ENCODE data around the gene CEMIP. TPM values are rescaled to one million over a fixed set of nuclear protein-coding genes. Genes with fewer than 3 reads are reported as not detected.

The CEMIP gene
- polyA plus RNA-seq, 2 of the 4 experiments (the other 2 are of a cell fraction) = 0.54 to 0.84 TPM

DNA sequence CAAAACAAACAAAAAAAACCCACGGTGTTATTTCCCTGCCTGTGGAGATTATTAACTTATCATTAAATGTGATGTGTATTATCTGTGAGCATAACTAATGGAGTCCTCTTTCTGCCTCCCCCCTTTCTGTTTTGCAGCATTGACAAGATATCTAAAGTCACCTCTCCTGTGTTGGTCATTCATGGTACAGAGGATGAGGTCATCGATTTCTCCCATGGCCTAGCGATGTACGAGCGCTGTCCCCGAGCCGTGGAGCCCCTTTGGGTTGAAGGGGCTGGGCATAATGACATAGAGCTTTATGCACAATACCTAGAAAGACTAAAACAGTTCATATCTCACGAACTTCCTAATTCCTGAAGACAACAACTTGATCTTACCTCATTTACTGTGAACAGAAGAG, 25.2 kb upstream of the CEMIP start (continued):
- TF ChIP-seq, protein P1, sequence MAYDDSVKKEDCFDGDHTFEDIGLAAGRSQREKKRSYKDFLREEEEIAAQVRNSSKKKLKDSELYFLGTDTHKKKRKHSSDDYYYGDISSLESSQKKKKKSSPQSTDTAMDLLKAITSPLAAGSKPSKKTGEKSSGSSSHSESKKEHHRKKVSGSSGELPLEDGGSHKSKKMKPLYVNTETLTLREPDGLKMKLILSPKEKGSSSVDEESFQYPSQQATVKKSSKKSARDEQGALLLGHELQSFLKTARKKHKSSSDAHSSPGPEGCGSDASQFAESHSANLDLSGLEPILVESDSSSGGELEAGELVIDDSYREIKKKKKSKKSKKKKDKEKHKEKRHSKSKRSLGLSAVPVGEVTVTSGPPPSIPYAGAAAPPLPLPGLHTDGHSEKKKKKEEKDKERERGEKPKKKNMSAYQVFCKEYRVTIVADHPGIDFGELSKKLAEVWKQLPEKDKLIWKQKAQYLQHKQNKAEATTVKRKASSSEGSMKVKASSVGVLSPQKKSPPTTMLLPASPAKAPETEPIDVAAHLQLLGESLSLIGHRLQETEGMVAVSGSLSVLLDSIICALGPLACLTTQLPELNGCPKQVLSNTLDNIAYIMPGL (CRISPR knock-in tag; IDR thresholded peaks at IDR 0.05; ENCODE audit: borderline replicate concordance) = no peak
- no peak for TF ChIP-seq ESRRA (IDR thresholded peaks at IDR 0.05; ENCODE audit: borderline replicate concordance, low read length)
- no peak for TF ChIP-seq NR3C1 (IDR thresholded peaks at IDR 0.05)
- no peak for TF ChIP-seq CHD4 (IDR thresholded peaks at IDR 0.05; ENCODE audit: borderline replicate concordance)
- no peak for TF ChIP-seq FOXS1 (CRISPR knock-in tag; IDR thresholded peaks at IDR 0.05)

DNA sequence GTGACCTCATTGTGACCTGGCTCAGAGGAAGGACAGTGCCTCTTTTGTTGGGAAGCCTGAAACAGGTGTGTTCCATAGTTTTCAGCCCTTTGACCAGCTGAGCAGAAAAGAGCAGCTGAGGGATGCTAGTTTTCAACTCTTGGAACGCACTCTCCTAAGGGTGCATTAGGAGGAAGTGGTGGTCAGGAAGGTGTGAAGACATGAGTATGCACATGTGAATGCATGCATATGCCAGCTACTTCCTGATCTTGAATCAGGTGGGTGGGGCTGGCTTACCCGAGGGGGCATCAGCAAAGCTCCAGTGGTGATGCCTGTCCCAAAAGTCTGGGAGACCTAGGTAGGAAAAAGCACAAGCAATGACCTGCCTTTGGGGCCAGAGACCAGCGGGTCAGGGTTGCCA, 23.3 kb upstream of the CEMIP start:
- Histone ChIP-seq H3K4me2 (no peak overlapping the region), H3K4me3 (no peak overlapping the region), H3K4me1 (no peaks in the 10 kb centered on the region), H3K27ac (no peak overlapping the region), H3K9me3 (no peaks in the 10 kb centered on the region)
- ChIA-PET POLR2A (no interaction called here), CTCF (interaction anchor here (1.3 to 2.0 kb wide), 3 partner anchors 21 to 214 kb away, joined by 5 to 7 read pairs (median 6); partner anchors contain the start of gene CEMIP)
- DNase-seq (ENCODE audit: low read depth in 1 of 2, low spot score in 1 of 2) = no peak
- no peak for ATAC-seq
- no peak for FAIRE-seq
- TF ChIP-seq HOXA7 (CRISPR knock-in tag; IDR thresholded peaks at IDR 0.05) = no peak
- no peak for TF ChIP-seq CBX8 (IDR thresholded peaks at IDR 0.05)
- TF ChIP-seq, protein P2, sequence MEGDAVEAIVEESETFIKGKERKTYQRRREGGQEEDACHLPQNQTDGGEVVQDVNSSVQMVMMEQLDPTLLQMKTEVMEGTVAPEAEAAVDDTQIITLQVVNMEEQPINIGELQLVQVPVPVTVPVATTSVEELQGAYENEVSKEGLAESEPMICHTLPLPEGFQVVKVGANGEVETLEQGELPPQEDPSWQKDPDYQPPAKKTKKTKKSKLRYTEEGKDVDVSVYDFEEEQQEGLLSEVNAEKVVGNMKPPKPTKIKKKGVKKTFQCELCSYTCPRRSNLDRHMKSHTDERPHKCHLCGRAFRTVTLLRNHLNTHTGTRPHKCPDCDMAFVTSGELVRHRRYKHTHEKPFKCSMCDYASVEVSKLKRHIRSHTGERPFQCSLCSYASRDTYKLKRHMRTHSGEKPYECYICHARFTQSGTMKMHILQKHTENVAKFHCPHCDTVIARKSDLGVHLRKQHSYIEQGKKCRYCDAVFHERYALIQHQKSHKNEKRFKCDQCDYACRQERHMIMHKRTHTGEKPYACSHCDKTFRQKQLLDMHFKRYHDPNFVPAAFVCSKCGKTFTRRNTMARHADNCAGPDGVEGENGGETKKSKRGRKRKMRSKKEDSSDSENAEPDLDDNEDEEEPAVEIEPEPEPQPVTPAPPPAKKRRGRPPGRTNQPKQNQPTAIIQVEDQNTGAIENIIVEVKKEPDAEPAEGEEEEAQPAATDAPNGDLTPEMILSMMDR (IDR thresholded peaks at IDR 0.05) = no peak
- TF ChIP-seq, protein P3, sequence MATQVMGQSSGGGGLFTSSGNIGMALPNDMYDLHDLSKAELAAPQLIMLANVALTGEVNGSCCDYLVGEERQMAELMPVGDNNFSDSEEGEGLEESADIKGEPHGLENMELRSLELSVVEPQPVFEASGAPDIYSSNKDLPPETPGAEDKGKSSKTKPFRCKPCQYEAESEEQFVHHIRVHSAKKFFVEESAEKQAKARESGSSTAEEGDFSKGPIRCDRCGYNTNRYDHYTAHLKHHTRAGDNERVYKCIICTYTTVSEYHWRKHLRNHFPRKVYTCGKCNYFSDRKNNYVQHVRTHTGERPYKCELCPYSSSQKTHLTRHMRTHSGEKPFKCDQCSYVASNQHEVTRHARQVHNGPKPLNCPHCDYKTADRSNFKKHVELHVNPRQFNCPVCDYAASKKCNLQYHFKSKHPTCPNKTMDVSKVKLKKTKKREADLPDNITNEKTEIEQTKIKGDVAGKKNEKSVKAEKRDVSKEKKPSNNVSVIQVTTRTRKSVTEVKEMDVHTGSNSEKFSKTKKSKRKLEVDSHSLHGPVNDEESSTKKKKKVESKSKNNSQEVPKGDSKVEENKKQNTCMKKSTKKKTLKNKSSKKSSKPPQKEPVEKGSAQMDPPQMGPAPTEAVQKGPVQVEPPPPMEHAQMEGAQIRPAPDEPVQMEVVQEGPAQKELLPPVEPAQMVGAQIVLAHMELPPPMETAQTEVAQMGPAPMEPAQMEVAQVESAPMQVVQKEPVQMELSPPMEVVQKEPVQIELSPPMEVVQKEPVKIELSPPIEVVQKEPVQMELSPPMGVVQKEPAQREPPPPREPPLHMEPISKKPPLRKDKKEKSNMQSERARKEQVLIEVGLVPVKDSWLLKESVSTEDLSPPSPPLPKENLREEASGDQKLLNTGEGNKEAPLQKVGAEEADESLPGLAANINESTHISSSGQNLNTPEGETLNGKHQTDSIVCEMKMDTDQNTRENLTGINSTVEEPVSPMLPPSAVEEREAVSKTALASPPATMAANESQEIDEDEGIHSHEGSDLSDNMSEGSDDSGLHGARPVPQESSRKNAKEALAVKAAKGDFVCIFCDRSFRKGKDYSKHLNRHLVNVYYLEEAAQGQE (IDR thresholded peaks at IDR 0.05) = no peak
- TF ChIP-seq, protein P4, sequence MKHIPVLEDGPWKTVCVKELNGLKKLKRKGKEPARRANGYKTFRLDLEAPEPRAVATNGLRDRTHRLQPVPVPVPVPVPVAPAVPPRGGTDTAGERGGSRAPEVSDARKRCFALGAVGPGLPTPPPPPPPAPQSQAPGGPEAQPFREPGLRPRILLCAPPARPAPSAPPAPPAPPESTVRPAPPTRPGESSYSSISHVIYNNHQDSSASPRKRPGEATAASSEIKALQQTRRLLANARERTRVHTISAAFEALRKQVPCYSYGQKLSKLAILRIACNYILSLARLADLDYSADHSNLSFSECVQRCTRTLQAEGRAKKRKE (CRISPR knock-in tag; IDR thresholded peaks at IDR 0.05; ENCODE audit: low read depth) = no peak
- TF ChIP-seq, protein P5, sequence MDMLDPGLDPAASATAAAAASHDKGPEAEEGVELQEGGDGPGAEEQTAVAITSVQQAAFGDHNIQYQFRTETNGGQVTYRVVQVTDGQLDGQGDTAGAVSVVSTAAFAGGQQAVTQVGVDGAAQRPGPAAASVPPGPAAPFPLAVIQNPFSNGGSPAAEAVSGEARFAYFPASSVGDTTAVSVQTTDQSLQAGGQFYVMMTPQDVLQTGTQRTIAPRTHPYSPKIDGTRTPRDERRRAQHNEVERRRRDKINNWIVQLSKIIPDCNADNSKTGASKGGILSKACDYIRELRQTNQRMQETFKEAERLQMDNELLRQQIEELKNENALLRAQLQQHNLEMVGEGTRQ (IDR thresholded peaks at IDR 0.05) = no peak
- TF ChIP-seq RAD21 (conservative IDR thresholded peaks at IDR 0.05 in 1 of 2, IDR thresholded peaks at IDR 0.05 in 1 of 2) = no peak
- no peak for TF ChIP-seq SMC3 (IDR thresholded peaks at IDR 0.05)
- no peak for TF ChIP-seq HDAC2 (IDR thresholded peaks at IDR 0.05)
- TF ChIP-seq ZNF302 (CRISPR knock-in tag; IDR thresholded peaks at IDR 0.05) = no peak
- no peak for TF ChIP-seq ZC3H11A (IDR thresholded peaks at IDR 0.05)
- TF ChIP-seq, protein P6, sequence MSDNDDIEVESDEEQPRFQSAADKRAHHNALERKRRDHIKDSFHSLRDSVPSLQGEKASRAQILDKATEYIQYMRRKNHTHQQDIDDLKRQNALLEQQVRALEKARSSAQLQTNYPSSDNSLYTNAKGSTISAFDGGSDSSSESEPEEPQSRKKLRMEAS (IDR thresholded peaks at IDR 0.05) = no peak
- TF ChIP-seq PHF8 (IDR thresholded peaks at IDR 0.05; ENCODE audit: borderline replicate concordance, low read depth) = no peak
- TF ChIP-seq KDM1A (IDR thresholded peaks at IDR 0.05; ENCODE audit: low read depth) = no peak
- no peak for TF ChIP-seq EP300 (IDR thresholded peaks at IDR 0.05)
- no peak for TF ChIP-seq POLR2AphosphoS2 (conservative IDR thresholded peaks at IDR 0.05; ENCODE audit: low read length)
- 75% methylated on average over 3 of the region's 3 CpGs for WGBS (ENCODE audit: missing lambda C conversion rate)
